K562 (cell line): ENCODE results near the gene ERN1. TPM values are rescaled to one million over a fixed set of nuclear protein-coding genes. Genes with fewer than 3 reads are reported as not detected.

ENCODE experiments used
- CBFB ChIP-seq: sonication (generic); formaldehyde crosslinking; IDR thresholded peaks from 2 replicates; pipeline ENCODE4 v1.4.0; 2020; ENCODE audit warnings: mild to moderate bottlenecking, missing genetic modification reagents
- CBX5 ChIP-seq: IDR thresholded peaks from 2 replicates; pipeline ENCODE4 v1.6.1; 2014; ENCODE audit warnings: low read depth, borderline replicate concordance
- ELF2 ChIP-seq: fragments of 250-450 bp; sonication (Bioruptor Pico); IDR thresholded peaks from 2 replicates; pipeline ENCODE4 v1.5.0; 2021; ENCODE audit warnings: mild to moderate bottlenecking
- ESRRB ChIP-seq: fragments of 250-450 bp; sonication (Bioruptor Pico); IDR thresholded peaks from 2 replicates; pipeline ENCODE4 v1.5.0; 2020; ENCODE audit warnings: mild to moderate bottlenecking, moderate library complexity, borderline replicate concordance
- ETS2 ChIP-seq: IDR thresholded peaks from 2 replicates; pipeline ENCODE4 v1.6.1; 2016; ENCODE audit warnings: borderline replicate concordance, missing genetic modification characterization, mild to moderate bottlenecking, moderate library complexity, missing compliant biosample characterization; ENCODE audit not compliant: poor library complexity, severe bottlenecking
- FOXJ3 ChIP-seq: sonication (generic); formaldehyde crosslinking; IDR thresholded peaks from 2 replicates; pipeline ENCODE4 v1.4.0; 2020; ENCODE audit warnings: mild to moderate bottlenecking, missing genetic modification reagents
- MAFF ChIP-seq: IDR thresholded peaks from 2 replicates; pipeline ENCODE4 v1.6.1; 2012; ENCODE audit warnings: low read length, improper control_type of control experiment
- MBD2 ChIP-seq: sonication (generic); IDR thresholded peaks from 2 replicates; pipeline ENCODE4 v1.6.1; 2016; ENCODE audit warnings: low read depth, borderline replicate concordance
- MCM5 ChIP-seq: fragments of 450-650 bp; IDR thresholded peaks from 2 replicates; pipeline ENCODE4 v1.6.1; 2016; ENCODE audit warnings: low read depth
- MEIS2 ChIP-seq: fragments of 450-650 bp; IDR thresholded peaks from 2 replicates; pipeline ENCODE4 v1.6.1; 2014; ENCODE audit warnings: mild to moderate bottlenecking; ENCODE audit not compliant: partially characterized antibody
- NCOA1 ChIP-seq: fragments of 450-650 bp; IDR thresholded peaks from 2 replicates; pipeline ENCODE4 v1.6.1; 2016; ENCODE audit warnings: low read depth
- PRMT5 ChIP-seq: sonication (generic); formaldehyde crosslinking; IDR thresholded peaks from 2 replicates; pipeline ENCODE4 v1.5.0; 2020; ENCODE audit warnings: missing genetic modification reagents
- RBM17 ChIP-seq: fragments of 200-400 bp; formaldehyde crosslinking; IDR thresholded peaks from 2 replicates; pipeline ENCODE4 v1.6.1; 2017; ENCODE audit warnings: low read depth, mild to moderate bottlenecking, low read length, borderline replicate concordance
- RBM22 ChIP-seq: fragments of 200-400 bp; formaldehyde crosslinking; IDR thresholded peaks from 2 replicates; pipeline ENCODE4 v1.6.1; 2018; ENCODE audit warnings: low read length, low read depth; ENCODE audit not compliant: poor library complexity, severe bottlenecking
- SIN3A ChIP-seq, 2 experiments: fragments of 150-350 bp in 1 of 2; IDR thresholded peaks; 2 replicates each; pipeline ENCODE4 v1.6.1; 2011 to 2016; ENCODE audit warnings: borderline replicate concordance in 2 of 2, low read depth in 2 of 2, low read length in 2 of 2, mild to moderate bottlenecking in 2 of 2, moderate library complexity in 2 of 2; ENCODE audit not compliant: control insufficient read depth in 1 of 2
- SMAD3 ChIP-seq: fragments of 450-650 bp; formaldehyde crosslinking; conservative IDR thresholded peaks from 2 replicates; pipeline ENCODE4 v1.4.0; 2020; ENCODE audit warnings: mild to moderate bottlenecking
- SMARCC2 ChIP-seq: fragments of 450-650 bp; IDR thresholded peaks from 2 replicates; pipeline ENCODE4 v1.6.1; 2017; ENCODE audit warnings: antibody characterized with exemption, moderate library complexity, mild to moderate bottlenecking, low read depth
- SP1 ChIP-seq: sonication (generic); formaldehyde crosslinking; IDR thresholded peaks from 2 replicates; pipeline ENCODE4 v1.8.1; 2022; ENCODE audit warnings: mild to moderate bottlenecking, missing genetic modification reagents
- SPI1 ChIP-seq: IDR thresholded peaks from 2 replicates; pipeline ENCODE4 v1.6.1; 2011; ENCODE audit warnings: low read depth, low read length, control low read depth, borderline replicate concordance
- THRA ChIP-seq: fragments of 450-650 bp; IDR thresholded peaks from 2 replicates; pipeline ENCODE4 v1.6.1; 2017; ENCODE audit warnings: mild to moderate bottlenecking, moderate library complexity
- ZNF274 ChIP-seq: IDR thresholded peaks from 2 replicates; pipeline ENCODE4 v1.6.1; 2011; ENCODE audit warnings: low read depth, mild to moderate bottlenecking, low read length, moderate library complexity, borderline replicate concordance
- ZNF518B ChIP-seq: fragments of 250-450 bp; sonication (Bioruptor Pico); IDR thresholded peaks from 2 replicates; pipeline ENCODE4 v1.5.0; 2021; ENCODE audit warnings: mild to moderate bottlenecking, moderate library complexity
- ZNF551 ChIP-seq: fragments of 250-450 bp; sonication (Bioruptor Pico); IDR thresholded peaks from 2 replicates; pipeline ENCODE4 v1.5.0; 2021; ENCODE audit warnings: mild to moderate bottlenecking, moderate library complexity
- polyA plus RNA-seq, 8 experiments: library from polyadenylated mRNA; depleted of rRNA in 4 of 8; stranded (reverse) in 5 of 8; unstranded in 3 of 8; fragments of >200 nt; fragmentation: Nextera tagmentation in 2 of 8; fragmentation: Illumina TruSeq in 1 of 8; extraction: Ambion mirVana in 2 of 8; extraction: Trizol in 1 of 8; gene quantifications; 2 replicates each; pipeline versions ENCODE4 v1.2.1 to v1.2.3, GENCODE V29; 2011 to 2014; ENCODE audit warnings: inconsistent platforms in 1 of 8, missing spikeins in 1 of 8
- total RNA-seq, 7 experiments: library from RNA; depleted of rRNA in 6 of 7; stranded (reverse); fragments of >200 nt in 6 of 7; fragmentation: Illumina TruSeq in 2 of 7; extraction: Trizol in 2 of 7; gene quantifications; 2 replicates each; pipeline versions ENCODE4 v1.2.1 to v1.2.3, GENCODE V29; 2011 to 2021; ENCODE audit warnings: low replicate concordance in 1 of 7
- TF ChIP-seq, protein P1 (sequence below): fragments of 450-650 bp; IDR thresholded peaks from 2 replicates; pipeline ENCODE4 v1.6.1; 2016; ENCODE audit warnings: missing biosample characterization, missing genetic modification characterization

ERN1 gene
- total and polyA plus RNA-seq, 9 of the 15 experiments (the other 6 are each of a cell fraction or from before 2014, with no cell fraction given) = 2.1 to 22.5 (median 7.3) TPM

DNA sequence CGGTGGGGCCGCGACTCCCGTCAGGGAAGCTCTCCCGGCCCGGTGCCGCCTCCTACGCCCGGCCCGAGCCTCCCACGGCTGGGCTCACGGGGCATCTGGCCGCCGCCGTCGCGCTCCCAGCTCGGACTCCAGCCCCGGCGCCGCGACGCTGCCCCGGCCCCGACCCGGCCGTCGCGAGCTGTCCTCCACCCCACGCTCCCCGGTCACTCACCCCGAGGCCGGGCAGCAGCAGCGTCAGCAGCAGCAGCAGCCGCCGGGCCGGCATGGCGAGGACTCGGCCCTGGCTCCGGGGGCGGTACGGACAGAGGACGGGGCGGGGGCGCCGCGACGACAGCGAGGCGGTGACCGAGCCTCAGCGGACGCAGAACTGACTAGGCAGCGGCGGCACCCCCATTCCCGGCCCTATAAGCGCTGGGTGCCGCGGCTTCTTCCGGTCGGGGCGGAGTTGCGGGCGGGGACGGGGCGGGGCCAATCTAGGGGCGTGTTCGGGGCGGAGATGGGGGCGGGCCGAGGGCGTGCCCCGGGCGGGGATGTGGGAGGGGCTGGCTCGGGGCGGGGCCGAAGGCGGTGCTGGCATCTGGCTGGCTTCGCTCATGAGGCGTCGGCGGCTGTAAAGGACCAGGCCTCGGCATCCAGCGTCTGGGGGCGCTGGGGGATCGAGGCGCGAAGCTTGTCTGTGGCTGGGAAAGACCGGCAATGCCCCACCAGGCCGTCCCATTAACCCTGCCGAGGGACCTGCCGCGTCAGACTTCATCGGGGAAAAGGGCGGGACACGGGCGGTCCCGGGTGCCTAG lies at the start of gene ERN1 (continued):
- TF ChIP-seq ESRRB (no peak), MEIS2 (peak; percentile 27), ZNF274 (no peak), ETS2 (tag) (no peak), RBM17 (no peak), PRMT5 (no peak), MAFF (no peak), MCM5 (no peak), SP1 (CRISPR knock-in tag) (peak; percentile 67), MBD2 (peak; percentile 64), ELF2 (CRISPR knock-in tag) (no peak), SIN3A (IDR thresholded peaks at IDR 0.05; ENCODE audit: borderline replicate concordance in 2 of 2, control insufficient read depth in 1 of 2, low read depth in 2 of 2, low read length in 2 of 2) (peak; percentile 55 to 67; a peak in 3 of 4 replicates), CBX5 (no peak), ZNF551 (CRISPR knock-in tag) (no peak), CBFB (CRISPR knock-in tag) (no peak), FOXJ3 (CRISPR knock-in tag) (no peak), THRA (no peak), ZNF518B (CRISPR knock-in tag) (no peak), SMARCC2 (no peak), RBM22 (peak; percentile 81), NCOA1 (no peak), SPI1 (no peak), SMAD3 (CRISPR knock-in tag) (no peak)
- TF ChIP-seq, protein P1, sequence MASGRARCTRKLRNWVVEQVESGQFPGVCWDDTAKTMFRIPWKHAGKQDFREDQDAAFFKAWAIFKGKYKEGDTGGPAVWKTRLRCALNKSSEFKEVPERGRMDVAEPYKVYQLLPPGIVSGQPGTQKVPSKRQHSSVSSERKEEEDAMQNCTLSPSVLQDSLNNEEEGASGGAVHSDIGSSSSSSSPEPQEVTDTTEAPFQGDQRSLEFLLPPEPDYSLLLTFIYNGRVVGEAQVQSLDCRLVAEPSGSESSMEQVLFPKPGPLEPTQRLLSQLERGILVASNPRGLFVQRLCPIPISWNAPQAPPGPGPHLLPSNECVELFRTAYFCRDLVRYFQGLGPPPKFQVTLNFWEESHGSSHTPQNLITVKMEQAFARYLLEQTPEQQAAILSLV (tag) = no peak
